ENCODE results near the gene NXPE3.
"Not testable (repeated sequence)": the region's sequence is repeated elsewhere in the genome, so short reads cannot be mapped to it uniquely, and the experiment has no call there.

Gene NXPE3

DNA sequence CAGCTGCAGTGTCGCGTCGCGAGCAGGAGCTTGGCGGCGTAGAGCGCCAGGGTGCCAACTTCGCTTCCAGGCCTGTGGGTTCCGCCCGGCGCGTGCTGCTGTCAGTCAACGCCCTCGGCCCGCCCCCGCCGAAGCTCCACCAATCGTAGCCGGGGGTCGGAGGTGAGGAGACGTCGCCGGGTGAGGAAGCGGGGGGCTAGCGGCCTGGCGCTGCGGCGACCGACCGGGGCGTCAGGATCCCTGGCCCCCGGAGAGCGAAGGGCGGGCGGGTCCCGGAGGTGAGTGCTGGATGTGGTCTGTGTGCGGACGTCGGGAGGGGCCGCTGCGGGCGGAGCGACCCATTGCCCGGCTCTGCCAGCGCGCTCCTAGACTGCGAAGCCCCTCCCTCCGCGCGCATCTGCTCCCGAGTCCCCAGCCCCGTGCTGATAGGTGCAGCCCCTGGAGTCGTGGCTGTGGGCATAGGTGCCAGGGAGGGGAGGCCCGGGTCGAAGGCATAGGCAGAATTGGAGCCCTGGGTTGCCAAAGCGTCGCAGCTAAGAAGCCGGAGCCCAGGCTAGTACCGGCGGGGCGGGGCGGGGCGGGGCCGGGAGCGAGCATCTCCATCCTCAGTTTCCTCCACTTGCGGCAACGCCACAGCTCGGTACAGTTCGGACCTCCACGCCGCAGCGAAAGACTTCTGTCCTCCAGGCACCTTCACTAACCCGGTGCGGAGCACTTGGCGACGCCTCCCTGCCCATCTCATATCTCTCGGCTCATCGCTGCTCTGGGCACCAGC lies at the start of gene NXPE3:
TSS of gene NXPE3 (plus strand) at position 165 of the 775 bp plus-strand sequence. CDS start 6,386 bp downstream, outside the sequence.
- DNase-seq (ENCODE audit: low read depth, low spot score) = peak; percentile 94

DNA sequence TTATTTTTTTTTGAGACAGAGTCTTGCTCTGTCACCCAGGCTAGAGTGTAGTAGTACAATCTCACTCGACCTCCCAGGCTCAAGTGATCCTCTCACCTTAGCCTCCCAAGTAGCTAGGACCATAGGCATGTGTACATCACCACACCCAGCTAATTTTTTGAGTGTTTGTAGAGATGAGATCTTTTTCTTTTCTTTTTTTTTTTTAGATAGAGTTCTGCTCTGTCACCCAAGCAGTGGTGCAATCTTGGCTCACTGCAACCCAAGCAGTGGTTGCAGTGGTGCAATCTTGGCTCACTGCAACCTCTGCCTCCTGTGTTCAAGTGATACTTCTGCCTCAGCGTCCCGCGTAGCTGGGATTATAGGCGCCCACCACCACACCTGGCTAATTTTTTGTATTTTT lies 49.4 kb upstream of the NXPE3 start:
- DNase-seq (ENCODE audit: low read depth, low spot score) = no peak

DNA sequence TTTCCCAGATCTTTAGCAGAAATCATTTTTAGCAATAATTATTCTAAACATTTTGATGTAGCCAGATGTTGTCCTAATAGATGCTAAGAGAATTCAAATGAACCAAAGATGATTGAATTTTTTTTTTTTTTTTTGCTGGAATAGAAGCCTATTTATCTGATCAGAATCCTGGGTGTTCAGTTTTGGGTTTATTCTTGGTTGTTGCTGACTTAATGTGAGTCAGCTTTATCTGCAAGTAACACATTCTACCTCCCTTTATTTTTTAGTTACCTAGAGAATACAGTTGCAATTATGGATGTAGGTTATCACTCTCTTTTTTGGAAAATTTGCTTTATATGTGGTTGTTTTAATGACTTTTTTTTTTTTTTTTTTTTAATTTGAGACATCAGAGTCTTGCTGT lies 48.2 kb upstream of the NXPE3 start:
- DNase-seq (ENCODE audit: low read depth, low spot score) = no peak

DNA sequence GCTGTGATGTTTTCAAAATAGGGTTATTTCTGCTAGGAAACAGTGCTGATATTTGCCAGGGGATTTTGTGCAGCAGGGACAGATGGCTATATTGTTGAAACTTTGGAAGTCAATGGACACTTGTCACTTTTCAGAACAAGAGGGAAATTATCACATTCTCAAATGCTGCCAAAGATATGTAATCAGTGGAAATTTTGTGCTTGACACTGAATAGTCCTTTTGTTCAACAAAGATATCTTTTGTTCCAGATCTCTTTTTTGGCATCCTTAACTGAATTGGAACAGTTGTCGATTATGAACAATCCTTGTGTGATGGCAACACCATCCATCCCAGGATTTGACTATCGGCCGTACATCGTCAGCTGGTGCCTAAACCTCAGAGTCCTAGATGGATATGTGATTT lies 46.8 kb upstream of the NXPE3 start:
- no peak for DNase-seq (ENCODE audit: low read depth, low spot score)

DNA sequence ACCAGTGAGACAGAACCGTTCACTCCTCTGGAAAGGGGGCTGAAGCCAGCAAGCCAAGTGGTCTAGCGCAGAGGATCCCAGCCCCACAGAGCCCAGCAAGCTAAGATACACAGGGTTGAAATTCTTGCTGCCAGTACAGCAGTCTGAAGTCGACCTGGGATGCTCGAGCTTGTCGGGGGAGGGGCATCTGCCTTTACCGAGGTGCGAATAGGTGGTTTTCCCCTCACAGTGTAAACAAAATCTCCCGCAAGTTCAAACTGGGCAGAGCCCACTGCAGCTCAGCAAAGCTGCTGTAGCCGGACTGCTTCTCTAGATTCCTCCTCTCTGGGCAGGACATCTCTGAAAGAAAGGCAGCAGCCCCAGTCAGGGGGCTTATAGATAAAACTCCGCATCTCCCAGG lies 43.2 kb upstream of the NXPE3 start:
- no peak for DNase-seq (ENCODE audit: low read depth, low spot score)

DNA sequence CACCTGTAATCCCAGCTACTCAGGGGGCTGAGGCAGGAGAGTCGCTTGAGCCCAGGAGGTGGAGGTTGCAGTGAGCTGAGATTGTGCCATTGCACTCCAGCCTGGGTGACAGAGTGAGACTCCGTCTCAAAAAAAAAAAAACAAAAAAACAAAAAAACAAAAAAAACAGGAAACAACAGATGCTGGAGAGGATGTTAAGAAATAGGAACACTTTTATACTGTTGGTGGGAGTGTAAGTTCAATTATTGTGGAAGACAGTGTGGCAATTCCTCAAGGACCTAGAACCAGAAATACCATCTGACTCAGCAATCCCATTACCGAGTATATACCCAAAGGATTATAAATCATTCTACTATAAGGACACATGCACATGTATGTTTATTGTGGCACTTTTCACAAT lies 37.1 kb upstream of the NXPE3 start:
- DNase-seq (ENCODE audit: low read depth, low spot score) = not testable (repeated sequence)

DNA sequence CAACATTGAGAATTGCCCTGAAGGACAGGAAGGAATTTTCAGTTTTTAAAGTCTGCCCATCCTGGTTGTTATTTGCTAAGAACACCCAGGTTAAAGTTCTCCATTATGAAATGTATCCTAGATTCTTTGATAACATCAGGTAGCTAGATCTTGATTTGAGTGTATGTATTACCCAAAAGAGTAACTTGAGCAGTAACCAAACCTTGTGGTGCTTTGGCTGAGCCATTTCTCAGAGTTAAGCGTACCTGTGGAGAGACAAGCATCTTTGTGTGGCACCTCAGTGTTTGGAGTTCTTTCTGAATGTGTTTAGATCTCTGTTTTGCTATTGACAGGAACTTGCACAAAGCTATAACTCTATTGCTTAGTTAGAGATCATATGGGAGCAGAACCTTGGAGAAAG lies 34.2 kb upstream of the NXPE3 start:
- no peak for DNase-seq (ENCODE audit: low read depth, low spot score)

DNA sequence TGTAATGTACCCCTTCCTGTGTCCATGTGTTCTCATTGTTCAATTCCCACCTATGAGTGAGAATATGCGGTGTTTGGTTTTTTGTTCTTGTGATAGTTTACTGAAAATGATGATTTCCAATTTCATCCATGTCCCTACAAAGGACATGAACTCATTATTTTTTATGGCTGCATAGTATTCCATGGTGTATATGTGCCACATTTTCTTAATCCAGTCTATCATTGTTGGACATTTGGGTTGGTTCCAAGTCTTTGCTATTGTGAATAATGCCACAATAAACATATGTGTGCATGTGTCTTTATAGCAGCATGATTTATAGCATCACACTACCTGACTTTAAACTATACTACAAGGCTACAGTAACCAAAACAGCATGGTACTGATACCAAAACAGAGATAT lies 33.1 kb upstream of the NXPE3 start:
- not testable (repeated sequence) for DNase-seq (ENCODE audit: low read depth, low spot score)

DNA sequence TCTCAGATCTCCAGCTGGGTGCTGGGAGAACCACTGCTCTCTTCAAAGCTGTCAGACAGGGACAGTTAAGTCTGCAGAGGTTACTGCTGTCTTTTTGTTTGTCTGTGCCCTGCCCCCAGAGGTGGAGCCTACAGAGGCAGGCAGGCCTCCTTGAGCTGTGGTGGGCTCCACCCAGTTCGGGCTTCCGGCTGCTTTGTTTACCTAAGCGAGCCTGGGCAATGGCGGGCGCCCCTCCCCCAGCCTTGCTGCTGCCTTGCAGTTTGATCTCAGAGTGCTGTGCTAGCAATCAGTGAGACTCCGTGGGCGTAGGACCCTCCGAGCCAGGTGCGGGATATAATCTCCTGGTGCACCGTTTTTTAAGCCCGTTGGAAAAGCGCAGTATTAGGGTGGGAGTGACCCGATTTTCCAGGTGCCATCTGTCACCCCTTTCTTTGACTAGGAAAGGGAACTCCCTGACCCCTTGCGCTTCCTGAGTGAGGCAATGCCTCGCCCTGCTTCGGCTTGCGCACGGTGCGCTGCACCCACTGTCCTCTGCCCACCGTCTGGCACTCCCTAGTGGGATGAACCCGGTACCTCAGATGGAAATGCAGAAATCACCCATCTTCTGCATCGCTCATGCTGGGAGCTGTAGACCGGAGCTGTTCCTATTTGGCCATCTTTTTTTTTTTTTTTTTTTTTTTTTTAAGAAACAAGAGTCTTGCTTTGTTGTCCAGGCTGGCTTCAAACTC lies 25.5 kb upstream of the NXPE3 start:
- not testable (repeated sequence) for DNase-seq (ENCODE audit: low read depth, low spot score)

DNA sequence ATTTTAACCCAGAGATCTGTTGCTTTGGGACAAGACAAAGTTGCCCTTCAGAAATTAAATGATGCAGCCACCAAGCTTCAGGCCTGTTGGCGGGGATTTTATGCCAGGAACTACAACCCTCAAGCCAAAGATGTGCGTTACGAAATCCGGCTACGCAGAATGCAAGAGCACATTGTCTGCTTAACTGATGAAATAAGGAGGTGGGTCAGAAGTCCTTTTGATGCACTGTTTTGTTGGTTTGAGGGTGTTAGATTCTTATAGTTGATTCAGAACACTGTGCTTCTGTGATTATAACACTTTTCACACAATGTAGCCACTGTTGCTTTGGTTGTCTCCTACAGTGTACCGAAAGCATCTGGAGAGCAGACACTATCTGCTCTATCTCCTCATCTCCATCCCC lies 20.8 kb upstream of the NXPE3 start:
- DNase-seq (ENCODE audit: low read depth, low spot score) = no peak

GRCh38 chr3:101762041-101762646 lies 16.9 kb upstream of the NXPE3 start:
- no peak for DNase-seq (ENCODE audit: low read depth, low spot score)

DNA sequence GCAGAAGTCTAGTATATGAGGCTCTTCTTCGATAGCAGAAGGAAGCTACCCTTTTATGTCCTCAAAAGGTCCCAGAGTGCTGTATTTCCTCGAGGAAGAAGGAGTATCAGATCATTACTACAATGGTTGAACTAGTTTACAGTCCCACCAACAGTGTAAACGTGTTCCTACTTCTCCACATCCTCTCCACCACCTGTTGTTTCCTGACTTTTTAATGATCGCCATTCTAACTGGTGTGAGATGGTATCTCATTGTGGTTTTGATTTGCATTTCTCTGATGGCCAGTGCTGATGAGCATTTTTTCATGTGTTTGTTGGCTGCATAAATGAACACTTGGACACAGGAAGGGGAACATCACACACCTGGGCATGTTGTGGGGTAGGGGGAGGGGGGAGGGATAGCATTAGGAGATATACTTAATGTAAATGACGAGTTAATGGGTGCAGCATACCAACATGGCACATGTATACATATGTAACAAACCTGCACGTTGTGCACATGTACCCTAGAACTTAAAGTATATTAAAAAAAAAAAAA lies 1.2 kb upstream of the NXPE3 start:
- not testable (repeated sequence) for DNase-seq (ENCODE audit: low read depth, low spot score)

GRCh38 chr3:101778385-101779046 lies 495 bp upstream of the NXPE3 start:
- DNase-seq (ENCODE audit: low read depth, low spot score) = no peak

DNA sequence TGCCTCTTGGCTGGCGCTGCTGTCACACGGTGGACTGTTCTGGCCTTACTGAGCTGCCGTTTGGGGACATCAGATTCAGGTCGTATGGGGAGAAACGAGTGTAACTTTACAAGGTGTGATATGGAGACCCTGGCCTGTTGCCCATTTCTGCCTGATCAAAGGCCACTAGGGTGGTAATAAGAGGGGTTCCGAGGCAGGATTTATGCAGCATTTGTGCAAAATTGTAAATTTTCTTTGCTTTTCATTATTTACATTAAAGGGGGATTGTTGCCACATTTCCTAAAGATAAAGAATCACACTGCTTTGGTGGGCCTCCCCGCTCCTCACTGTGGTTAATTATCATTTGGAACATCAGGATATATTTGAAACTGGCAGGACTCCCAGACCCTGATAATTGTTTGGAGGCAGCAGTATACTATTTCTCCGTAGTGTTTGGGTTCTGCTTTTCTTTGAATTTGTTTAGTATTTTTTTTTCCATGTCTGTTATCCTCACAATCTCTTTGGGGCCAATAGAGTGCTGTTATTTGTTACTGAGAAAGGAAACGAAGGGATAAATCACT lies 891 bp downstream of the NXPE3 start:
- DNase-seq (ENCODE audit: low read depth, low spot score) = peak; percentile 18

GRCh38 chr3:101780661-101781060 lies 1.6 kb downstream of the NXPE3 start:
- DNase-seq (ENCODE audit: low read depth, low spot score) = peak; percentile 82

- DNase-seq (ENCODE audit: low read depth, low spot score) = peak; percentile 4
These were observed 2.2 kb downstream of the NXPE3 start for GRCh38 chr3:101781166-101781565.

DNA sequence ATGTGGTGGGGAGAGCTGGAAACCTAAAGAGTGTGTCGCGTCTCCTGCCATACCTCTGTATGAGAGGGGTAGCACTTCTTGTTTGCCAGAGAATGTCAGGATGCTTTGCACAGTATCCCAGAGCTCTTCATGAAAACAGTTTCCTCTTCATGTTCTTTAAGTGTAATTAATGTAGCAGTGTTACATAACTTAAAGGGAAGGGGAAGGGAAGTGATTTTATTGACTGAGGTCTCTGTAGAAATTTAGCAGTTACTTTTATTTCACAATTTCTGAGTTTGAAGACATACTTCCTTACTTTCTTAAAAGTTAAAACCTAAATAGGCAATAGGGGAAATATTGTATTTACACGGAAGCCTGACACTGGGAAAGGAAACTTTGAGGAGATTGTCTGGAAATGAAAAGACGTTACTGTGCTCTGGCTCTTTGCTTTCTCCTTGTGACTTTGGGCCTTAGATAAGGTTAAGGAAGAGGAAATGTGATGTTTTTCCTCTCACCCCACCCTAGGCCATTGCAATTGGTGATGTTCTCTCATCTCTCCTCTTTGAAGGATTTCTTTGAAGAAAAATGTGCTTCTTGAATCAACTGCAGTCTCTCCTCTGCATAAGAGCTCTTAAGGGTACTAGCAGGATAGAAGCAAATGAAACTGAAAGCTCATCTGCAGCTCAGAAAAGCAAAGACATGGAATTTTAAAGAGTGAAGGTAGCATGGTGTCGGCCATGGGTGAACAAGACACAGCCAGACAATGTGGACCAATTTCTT lies 6.0 kb downstream of the NXPE3 start:
- no peak for DNase-seq (ENCODE audit: low read depth, low spot score)

GRCh38 chr3:101791778-101792177 lies 12.8 kb downstream of the NXPE3 start:
- DNase-seq (ENCODE audit: low read depth, low spot score) = no peak

- no peak for DNase-seq (ENCODE audit: low read depth, low spot score)
These were observed 17.2 kb downstream of the NXPE3 start for GRCh38 chr3:101796077-101796680.

DNA sequence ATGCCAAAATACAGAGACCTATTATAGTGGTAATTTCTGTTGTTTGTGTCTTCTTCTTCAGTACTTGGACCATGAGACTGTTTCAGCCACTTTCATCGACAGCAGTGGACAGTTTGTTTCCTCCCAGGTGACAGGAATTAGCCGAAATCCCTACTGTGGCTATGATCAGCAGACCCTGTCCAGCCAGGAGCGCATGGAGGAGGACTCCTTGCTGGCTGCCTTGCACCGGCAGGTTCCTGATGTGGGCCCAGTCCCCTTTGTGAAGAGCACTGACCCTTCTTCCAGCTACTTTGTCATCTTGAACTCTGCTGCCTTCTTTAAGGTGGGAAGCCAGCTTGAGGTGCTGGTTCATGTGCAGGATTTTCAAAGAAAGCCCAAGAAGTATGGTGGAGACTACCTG lies 22.2 kb downstream of the NXPE3 start:
- DNase-seq (ENCODE audit: low read depth, low spot score) = no peak
